Measurements from ENCODE around the gene RAC2. TPM values are rescaled to one million over a fixed set of nuclear protein-coding genes. Genes with fewer than 3 reads are reported as not detected.

Gene RAC2
- total and polyA plus RNA-seq, 2 of the 8 experiments (the other 6 are each of a cell fraction or from before 2014, with no cell fraction given): 2.3 to 4.3 TPM

- Histone ChIP-seq H3K23me2 (ENCODE audit: low read depth, low read length) (no peaks in the 10 kb centered on the region), H4K20me1 (replicated peaks in 1 of 2; ENCODE audit: control insufficient read depth in 1 of 2, insufficient read depth in 2 of 2, low read length in 2 of 2) (no peaks in the 10 kb centered on the region), H2BK20ac (ENCODE audit: low read length) (no peak overlapping the region), H3K23ac (ENCODE audit: insufficient read length) (no peak overlapping the region), H3K36me3 (ENCODE audit: control insufficient read depth in 2 of 4, insufficient read depth in 4 of 4, low read length in 3 of 4) (no peaks in the 10 kb centered on the region), H3K4ac (replicated peaks; ENCODE audit: insufficient read length, low read depth, low read length) (no peak overlapping the region), H2BK12ac (ENCODE audit: low read depth, low read length) (no peak overlapping the region), H3K27ac (ENCODE audit: low read depth, low read length) (no peak overlapping the region), H2BK15ac (ENCODE audit: low read length) (no peak overlapping the region), H3K4me2 (ENCODE audit: insufficient read depth in 1 of 2, low read depth in 2 of 2, low read length in 2 of 2) (no peak overlapping the region), H3K14ac (ENCODE audit: insufficient read length) (no peak overlapping the region), H3K18ac (ENCODE audit: extremely low read depth, low read length) (no peak overlapping the region), H3K9ac (replicated peaks in 1 of 4; ENCODE audit: extremely low read depth in 1 of 4, low read depth in 3 of 4, low read length in 3 of 4) (no peak overlapping the region), H4K8ac (ENCODE audit: extremely low read depth, insufficient read depth, low read length) (no peak overlapping the region), H3K79me1 (ENCODE audit: low read depth, low read length) (no peaks in the 10 kb centered on the region), H2AK5ac (ENCODE audit: low read depth, low read length) (no peak overlapping the region), H3K79me2 (ENCODE audit: control insufficient read depth in 1 of 2, insufficient read depth in 2 of 2, low read length in 2 of 2) (no peaks in the 10 kb centered on the region), H3K27me3 (replicated peaks in 1 of 4; ENCODE audit: control insufficient read depth in 3 of 4, extremely low read depth in 1 of 4, insufficient read depth in 3 of 4, low read length in 3 of 4) (no peaks in the 10 kb centered on the region; a peak in 1 of 7 replicates), H2BK120ac (replicated peaks; ENCODE audit: low read depth, low read length) (no peak overlapping the region), H3K9me3 (ENCODE audit: insufficient read depth in 2 of 2, low read depth in 1 of 2, low read length in 1 of 2) (no peaks in the 10 kb centered on the region), H2AFZ (ENCODE audit: low read length) (no peak overlapping the region), H3K4me3 (ENCODE audit: extremely low read depth in 1 of 4, insufficient read depth in 2 of 4, low read depth in 3 of 4, low read length in 4 of 4) (no peak overlapping the region), H4K5ac (ENCODE audit: insufficient read length, low read depth, low read length) (no peak overlapping the region), H2BK5ac (ENCODE audit: low read depth, low read length) (no peak overlapping the region), H4K91ac (replicated peaks; ENCODE audit: insufficient read length, low read length) (no peak overlapping the region), H3K4me1 (replicated peaks in 1 of 4; ENCODE audit: control insufficient read depth in 3 of 4, insufficient read depth in 4 of 4, low read length in 3 of 4) (no peaks in the 10 kb centered on the region; a peak in 2 of 7 replicates), H3K56ac (replicated peaks; ENCODE audit: insufficient read length, low read depth, low read length) (no peak overlapping the region)
- FAIRE-seq (no peak), DNase-seq (ENCODE audit: low read depth in 1 of 2, low spot score in 2 of 2) (no peak)
- TF ChIP-seq TEAD4 (IDR thresholded peaks at IDR 0.05; ENCODE audit: low read depth, low read length) (no peak), RNF2 (IDR thresholded peaks at IDR 0.05; ENCODE audit: borderline replicate concordance, low read depth, low read length, missing control alignments, poor library complexity, severe bottlenecking) (no peak), GTF2F1 (IDR thresholded peaks at IDR 0.05; ENCODE audit: borderline replicate concordance, low read depth, low read length) (no peak), CBX5 (IDR thresholded peaks at IDR 0.05; ENCODE audit: low read depth, low read length) (no peak)
- ChIA-PET POLR2A (ENCODE audit: partially characterized antibody) (no interaction called here), CTCF (ENCODE audit: partially characterized antibody) (interaction anchor here (1.1 to 2.0 kb wide), 3 partner anchors 12 to 80 kb away, joined by 3 to 10 read pairs (median 3); no protein-coding TSS in a partner anchor)
- WGBS, 2 experiments (ENCODE audit: extremely low coverage in 1 of 2, insufficient coverage in 1 of 2, insufficient read length in 1 of 2, insufficient replicate concordance in 2 of 2, low coverage in 1 of 2, low lambda C conversion rate in 2 of 2, missing lambda C conversion rate in 1 of 2): 88% methylated on average over 15 of the region's 15 CpGs; no CpG with 5 or more reads in 1 of the 2 experiments
Measured at GRCh38 chr22:37180531-37181231, 63.4 kb downstream of the RAC2 start.
